SHP77 (cell line): ENCODE data around the gene CD44.

Experiments
- DNase-seq, 2 experiments: peaks; one replicate each; lab custom pipeline; 2025; lab: John Stamatoyannopoulos, UW

CD44 gene

DNA sequence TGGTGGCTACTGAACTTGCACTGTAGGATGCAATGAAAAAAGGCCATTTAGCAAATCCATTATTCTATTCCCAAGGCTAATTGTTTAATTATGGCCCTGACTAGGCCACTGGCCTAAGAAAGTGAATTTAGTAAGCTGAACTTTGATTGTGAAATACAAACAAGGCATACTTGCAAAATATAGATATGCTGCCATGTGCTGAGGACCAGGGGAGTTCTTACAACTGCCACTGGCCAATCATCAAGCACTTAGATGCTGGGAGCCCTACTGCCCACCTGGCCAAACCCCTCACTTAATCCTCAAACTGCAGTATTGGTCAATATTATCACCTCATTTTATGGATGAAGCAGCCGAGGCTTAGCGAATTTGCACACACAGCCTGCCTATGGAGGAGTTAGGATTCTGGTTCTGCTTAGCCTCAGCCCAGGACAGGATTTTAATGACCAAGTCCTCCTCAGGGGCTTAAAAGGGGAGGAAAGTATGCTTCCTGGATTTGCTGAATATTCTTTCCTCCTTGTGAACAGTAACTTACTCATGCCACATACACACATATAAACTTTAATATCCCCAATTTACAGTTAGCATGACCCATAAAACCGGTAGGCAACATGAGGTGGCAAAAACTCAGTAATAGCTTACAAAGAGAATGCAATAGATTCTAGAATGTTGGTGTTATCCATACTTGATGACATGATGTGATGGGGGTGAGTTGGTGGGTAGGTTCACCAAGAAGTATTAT lies 39.3 kb downstream of the CD44 start:
- DNase-seq, result no peak

- DNase-seq, result no peak
These were observed 39.9 kb downstream of the CD44 start for GRCh38 chr11:35178873-35179272.

DNA sequence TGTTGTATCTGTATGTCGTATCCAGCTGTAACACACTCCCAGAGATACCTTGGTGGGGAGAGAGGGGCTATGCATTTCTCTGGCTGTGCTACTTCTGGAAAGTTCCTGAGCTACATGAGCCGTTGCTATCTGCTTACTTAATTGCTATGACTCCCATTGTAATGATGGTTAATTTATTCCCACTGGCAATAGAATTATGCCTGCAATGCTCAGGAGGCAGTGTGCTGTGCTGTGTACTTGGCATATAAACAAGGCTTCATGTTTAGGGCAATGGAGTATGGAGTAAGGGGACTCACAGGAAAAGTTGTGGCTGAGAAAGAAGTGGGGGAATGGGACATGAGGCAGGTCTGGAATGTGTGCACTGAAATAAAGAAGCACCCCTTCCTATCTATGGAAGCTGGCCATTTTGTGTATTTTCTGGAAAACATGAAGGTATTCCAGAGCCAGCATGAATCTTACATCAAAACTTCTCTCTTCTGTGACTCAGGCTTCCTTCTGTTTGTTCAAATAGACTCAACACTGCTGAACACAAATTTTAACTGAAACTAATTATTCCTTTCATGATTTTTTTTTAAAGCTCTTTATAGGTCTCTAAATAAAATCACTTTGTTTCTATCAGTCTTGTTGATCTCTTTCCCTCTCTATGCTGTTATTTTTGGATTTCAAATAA lies 40.6 kb downstream of the CD44 start:
- no peak for DNase-seq

DNA sequence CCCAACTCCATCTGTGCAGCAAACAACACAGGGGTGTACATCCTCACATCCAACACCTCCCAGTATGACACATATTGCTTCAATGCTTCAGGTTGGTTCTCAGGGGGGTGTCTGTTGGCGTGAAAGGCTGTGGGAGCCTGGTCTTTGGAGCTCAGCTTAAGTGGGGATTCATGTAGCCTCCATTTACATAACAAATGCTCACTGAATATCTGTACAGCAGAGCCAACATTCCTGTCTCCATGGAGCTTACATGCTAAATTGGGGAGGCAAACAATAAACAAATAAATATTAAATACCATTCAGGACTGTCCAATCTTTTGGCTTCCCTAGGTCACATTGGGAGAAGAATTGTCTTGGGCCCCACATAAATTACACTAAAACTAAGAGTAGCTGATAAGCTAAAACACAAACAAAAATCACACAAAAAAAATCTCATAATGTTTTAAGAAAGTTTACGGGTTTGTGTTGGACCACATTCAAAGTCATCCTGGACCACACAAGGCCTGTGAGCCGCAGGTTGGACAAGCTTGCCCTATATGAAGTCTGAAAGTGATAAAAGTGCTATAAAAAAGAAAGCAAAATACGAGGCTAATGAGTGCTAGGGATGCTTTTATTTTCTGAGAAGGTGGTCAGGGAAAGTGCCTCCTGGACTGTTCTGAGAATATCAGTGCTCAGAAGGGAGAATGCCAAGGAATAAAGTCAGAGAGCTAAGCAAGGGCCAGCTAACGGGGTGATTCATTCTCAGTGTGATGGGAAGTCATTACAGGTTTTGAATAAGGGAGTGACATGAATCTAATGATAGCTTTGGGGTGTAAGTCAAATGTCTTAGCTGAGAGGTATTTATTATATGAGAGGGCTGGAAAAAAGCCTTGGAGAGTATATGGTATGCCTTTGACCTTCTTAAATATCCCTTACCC lies 41.6 kb downstream of the CD44 start:
- no peak for DNase-seq

- DNase-seq, result no peak
These were observed 43.5 kb downstream of the CD44 start for GRCh38 chr11:35182317-35182939.

- DNase-seq, result no peak
These were observed 44.5 kb downstream of the CD44 start for GRCh38 chr11:35183326-35183925.

- DNase-seq, result no peak
These were observed 46.7 kb downstream of the CD44 start for GRCh38 chr11:35185696-35186095.

DNA sequence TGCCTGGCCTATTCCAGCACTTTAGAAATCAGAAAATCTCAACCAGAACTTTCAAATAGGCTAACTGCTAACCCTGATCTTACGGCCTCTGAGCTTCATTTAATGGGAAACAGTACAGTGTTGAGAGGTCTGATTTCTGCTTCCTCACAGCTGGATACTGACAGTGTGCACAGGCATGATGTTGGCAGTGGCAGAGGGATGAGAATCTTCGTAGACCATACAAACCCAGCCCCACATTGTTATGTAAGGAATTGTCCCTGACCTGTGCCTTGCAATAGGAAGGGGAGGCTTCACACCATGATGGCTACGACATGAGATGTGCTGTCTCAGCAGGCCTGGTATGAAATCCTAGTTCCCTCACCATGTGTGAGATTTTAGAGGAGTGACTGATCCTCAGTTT lies 49.0 kb downstream of the CD44 start:
- DNase-seq, result no peak

DNA sequence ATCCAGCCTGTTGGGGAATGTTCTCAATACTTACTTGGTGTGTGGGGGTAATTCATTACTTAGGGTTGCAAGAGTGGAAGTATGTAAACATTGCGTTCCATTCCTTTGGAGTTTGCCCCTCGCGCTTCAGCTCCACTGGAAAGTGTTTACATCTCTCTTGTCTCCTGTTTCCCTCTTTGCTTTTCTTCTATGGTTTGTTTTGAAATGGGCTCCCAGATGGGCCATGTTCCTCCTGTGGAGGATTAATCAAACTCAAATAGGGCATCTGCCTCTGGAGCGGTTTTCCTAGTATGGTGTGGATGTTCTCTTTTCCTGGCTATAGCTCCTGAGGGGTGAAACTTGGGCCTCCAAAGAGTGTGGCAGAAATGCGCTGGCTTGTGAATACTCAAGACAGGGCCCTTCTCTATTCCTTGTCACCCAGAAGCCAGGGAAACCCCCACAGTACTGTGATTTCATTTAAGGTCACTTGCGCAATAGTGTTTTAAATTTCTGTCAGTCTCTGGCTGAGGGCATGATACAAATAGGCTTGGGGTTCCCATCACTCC lies 51.9 kb downstream of the CD44 start:
- no peak for DNase-seq

- no peak for DNase-seq
These were observed 53.4 kb downstream of the CD44 start for GRCh38 chr11:35192347-35192746.

- DNase-seq, result no peak
These were observed 54.8 kb downstream of the CD44 start for GRCh38 chr11:35193767-35194166.

- no peak for DNase-seq
These were observed 58.3 kb downstream of the CD44 start for GRCh38 chr11:35197292-35197691.

DNA sequence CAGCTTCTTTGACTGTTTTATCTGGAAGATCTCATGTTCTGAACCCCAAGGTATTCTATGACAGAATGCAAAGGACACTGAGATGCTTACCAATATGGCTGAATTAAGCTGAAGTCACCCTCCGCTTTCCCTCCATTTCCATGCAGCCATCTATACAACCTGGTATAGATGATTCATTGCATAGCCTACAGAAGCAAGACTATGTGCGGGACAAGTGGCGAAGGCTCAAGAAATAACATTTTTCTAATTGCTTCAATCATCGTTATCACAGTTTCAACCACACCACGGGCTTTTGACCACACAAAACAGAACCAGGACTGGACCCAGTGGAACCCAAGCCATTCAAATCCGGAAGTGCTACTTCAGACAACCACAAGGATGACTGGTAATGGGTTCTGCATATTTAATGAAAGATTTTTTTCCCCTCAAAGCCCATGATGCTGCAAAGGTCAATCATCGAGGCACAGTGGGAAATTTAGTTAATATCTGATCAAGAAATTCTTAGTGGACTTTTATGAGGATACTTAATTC lies 61.9 kb downstream of the CD44 start:
- no peak for DNase-seq

DNA sequence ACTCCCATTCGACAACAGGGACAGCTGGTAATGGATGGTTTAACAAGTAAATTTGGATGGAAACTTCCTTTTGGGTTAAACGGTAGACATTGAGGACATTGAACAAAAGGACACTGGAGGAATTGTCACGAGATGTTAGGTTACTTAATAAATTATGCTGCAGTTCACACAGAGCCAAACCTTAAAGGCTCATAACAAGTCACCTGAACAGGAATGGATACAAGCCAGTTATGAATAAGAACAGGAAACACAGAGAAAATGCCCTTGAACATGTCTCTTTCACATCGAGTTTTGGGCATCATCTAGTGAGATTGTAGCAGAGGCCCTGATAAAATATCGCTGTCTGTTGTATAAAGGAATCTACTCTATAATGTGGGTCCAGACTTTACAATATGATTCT lies 65.6 kb downstream of the CD44 start:
- DNase-seq, result no peak

DNA sequence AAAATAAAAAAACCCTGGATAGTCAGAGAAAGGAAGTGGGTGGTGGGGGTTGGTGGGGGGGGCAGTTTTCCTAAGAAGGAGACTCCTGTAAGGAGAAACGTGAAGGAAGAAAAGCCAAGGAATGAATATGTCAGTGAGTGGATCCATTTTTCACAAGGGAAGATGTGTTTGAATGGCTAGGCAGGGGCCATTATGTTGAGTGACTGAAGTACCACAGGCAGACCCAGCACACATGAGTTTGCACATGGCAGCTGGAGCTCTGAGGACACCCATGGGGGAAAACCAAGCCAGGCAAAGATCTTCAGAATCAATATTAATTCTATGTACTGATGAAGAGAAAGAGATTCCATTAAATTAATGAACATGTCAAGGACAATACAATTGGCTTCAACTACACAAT lies 67.6 kb downstream of the CD44 start:
- no peak for DNase-seq

- no peak for DNase-seq
These were observed 68.8 kb downstream of the CD44 start for GRCh38 chr11:35207471-35208403.

DNA sequence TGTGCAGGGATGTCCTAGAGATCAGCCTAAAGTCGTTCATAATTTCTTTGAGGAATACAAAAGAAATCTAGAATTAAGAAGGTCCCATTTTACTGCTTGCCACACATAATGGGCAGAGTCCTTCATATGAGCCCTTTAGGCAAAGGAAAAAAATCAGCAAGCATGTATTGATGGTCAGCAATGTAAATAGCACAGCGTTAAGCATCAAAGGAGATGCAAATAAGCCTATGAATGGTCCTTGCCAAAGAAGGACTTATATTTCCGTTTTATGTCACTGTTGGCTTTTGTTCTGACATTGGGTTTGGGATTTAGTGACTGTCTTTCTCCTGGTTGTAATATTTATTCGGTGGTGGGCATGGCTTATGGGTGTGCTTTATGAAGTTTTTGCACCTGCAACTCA lies 69.8 kb downstream of the CD44 start:
- no peak for DNase-seq

- DNase-seq, result no peak
These were observed 72.0 kb downstream of the CD44 start for GRCh38 chr11:35210876-35211546.

DNA sequence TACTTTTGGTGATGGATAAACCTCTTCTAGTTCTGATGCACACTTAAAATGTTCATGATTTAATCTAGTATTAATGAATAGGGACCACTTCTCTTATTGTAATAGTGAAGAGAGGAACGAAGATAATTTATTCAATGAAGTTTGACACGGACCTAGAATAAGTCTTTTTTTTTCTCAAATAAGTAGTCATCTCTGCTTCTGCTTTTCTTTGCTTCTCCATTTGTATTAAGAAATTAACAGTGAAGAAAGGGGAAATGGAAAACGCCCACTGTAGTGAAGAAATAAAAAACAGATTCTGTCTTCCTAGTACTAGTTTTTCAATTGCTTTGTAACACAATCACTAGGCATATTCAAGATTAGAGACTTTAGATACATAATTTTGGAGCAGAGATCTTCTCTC lies 73.0 kb downstream of the CD44 start:
- DNase-seq, result no peak
